PC-3 (cell line): ENCODE data around the gene SLC16A12. TPM values are rescaled to one million over a fixed set of nuclear protein-coding genes. Genes with fewer than 3 reads are reported as not detected.
A peak's percentile ranks its signal among the peaks of the same experiment; 100 is the strongest.

Source experiments
- ATAC-seq: fragments of 200-7000 bp; cut with Tn5 transposase; 2 replicates; pipeline ENCODE4 v1.9.1; 2020; ENCODE audit warnings: mild to moderate bottlenecking, moderate library complexity
- BruUV-seq: library from RNA; stranded (reverse); fragments of 400-500 nt; replicated peaks from 2 replicates; lab custom pipeline; 2021; lab: Mats Ljungman, UMichigan
- CTCF ChIA-PET: fragments of 300-600 bp; sonication (Branson Sonifier 250); formaldehyde crosslinking; loops from one replicate; lab custom pipeline; 2022; ENCODE audit warnings: antibody characterized with exemption; lab: Charles Lee
- POLR2A ChIA-PET: fragments of 300-600 bp; sonication (Branson Sonifier 250); formaldehyde crosslinking; loops from one replicate; lab custom pipeline; 2022; ENCODE audit warnings: antibody characterized with exemption; ENCODE audit not compliant: unreplicated experiment; lab: Charles Lee
- DNase-seq: peaks from one replicate; pipeline ENCODE4 v3.0.0-alpha.2; 2015
- H2AFZ ChIP-seq: fragments of 300-600 bp; sonication (generic); 2 replicates; pipeline ENCODE4 v1.6.0; 2016; ENCODE audit warnings: antibody characterized with exemption, low read length
- H3F3A ChIP-seq: fragments of 300-600 bp; sonication (generic); one replicate; pipeline ENCODE4 v1.6.0; 2017; ENCODE audit warnings: antibody characterized with exemption, low read length, control low read depth, mild to moderate bottlenecking; ENCODE audit not compliant: unreplicated experiment
- H3K27ac ChIP-seq: fragments of 300-600 bp; sonication (generic); 2 replicates; pipeline ENCODE4 v1.5.1; 2016; ENCODE audit warnings: mild to moderate bottlenecking, low read length
- H3K27me3 ChIP-seq: fragments of 300-600 bp; sonication (generic); 2 replicates; pipeline ENCODE4 v1.6.1; 2016; ENCODE audit warnings: low read length, mixed read lengths
- H3K36me3 ChIP-seq: fragments of 300-600 bp; sonication (generic); 2 replicates; pipeline ENCODE4 v1.6.1; 2016; ENCODE audit warnings: low read depth, mixed run types, low read length, mixed read lengths
- H3K4me1 ChIP-seq: fragments of 300-600 bp; sonication (generic); 2 replicates; pipeline ENCODE4 v1.5.1; 2016; ENCODE audit warnings: low read length; ENCODE audit not compliant: insufficient read depth
- H3K4me2 ChIP-seq: fragments of 300-600 bp; sonication (generic); 2 replicates; pipeline ENCODE4 v1.6.0; 2016; ENCODE audit warnings: low read length
- H3K4me3 ChIP-seq: fragments of 300-600 bp; sonication (generic); 2 replicates; pipeline ENCODE4 v1.5.1; 2016; ENCODE audit warnings: mild to moderate bottlenecking, low read length, mixed read lengths
- H3K79me2 ChIP-seq: fragments of 300-600 bp; sonication (generic); 2 replicates; pipeline ENCODE4 v1.6.1; 2017; ENCODE audit warnings: low read length, mixed read lengths
- H3K9ac ChIP-seq: fragments of 300-600 bp; sonication (generic); 2 replicates; pipeline ENCODE4 v1.6.0; 2016; ENCODE audit warnings: mild to moderate bottlenecking, low read length
- H3K9me2 ChIP-seq: fragments of 300-600 bp; sonication (generic); replicated peaks from 2 replicates; pipeline ENCODE4 v1.6.1; 2016; ENCODE audit warnings: mixed run types, low read length, mixed read lengths
- H3K9me3 ChIP-seq: fragments of 300-600 bp; sonication (generic); 2 replicates; pipeline ENCODE4 v1.6.1; 2016; ENCODE audit warnings: low read length, mixed read lengths
- H4K20me1 ChIP-seq: fragments of 300-600 bp; sonication (generic); 2 replicates; pipeline ENCODE4 v1.6.1; 2016; ENCODE audit warnings: low read length, mixed read lengths
- EZH2 ChIP-seq: fragments of 300-600 bp; sonication (generic); IDR thresholded peaks from one replicate; pipeline ENCODE4 v1.6.1; 2017; ENCODE audit warnings: antibody characterized with exemption, mild to moderate bottlenecking, low read length; ENCODE audit not compliant: unreplicated experiment
- EZH2phosphoT487 ChIP-seq: fragments of 300-600 bp; sonication (generic); IDR thresholded peaks from 2 replicates; pipeline ENCODE4 v1.6.1; 2018; ENCODE audit warnings: mild to moderate bottlenecking, antibody characterized with exemption, low read length, borderline replicate concordance
- intact Hi-C: fragments of 100-400 bp; cut with micrococcal nuclease; formaldehyde crosslinking; loops from 2 replicates; pipeline ENCODE4 v1.9.0; 2023
- total RNA-seq: library from RNA; depleted of rRNA; stranded (reverse); fragments of >200 nt; gene quantifications from 2 replicates; pipeline ENCODE4 v1.2.3, GENCODE V29; 2014
- TF ChIP-seq, protein P1 (sequence below): fragments of 300-600 bp; sonication (generic); conservative IDR thresholded peaks from 2 replicates; pipeline ENCODE4 v1.5.1; 2017; ENCODE audit warnings: antibody characterized with exemption, low read depth, mild to moderate bottlenecking, low read length

The SLC16A12 gene
- total RNA-seq, 1 experiment from 2014 or later: not detected

DNA sequence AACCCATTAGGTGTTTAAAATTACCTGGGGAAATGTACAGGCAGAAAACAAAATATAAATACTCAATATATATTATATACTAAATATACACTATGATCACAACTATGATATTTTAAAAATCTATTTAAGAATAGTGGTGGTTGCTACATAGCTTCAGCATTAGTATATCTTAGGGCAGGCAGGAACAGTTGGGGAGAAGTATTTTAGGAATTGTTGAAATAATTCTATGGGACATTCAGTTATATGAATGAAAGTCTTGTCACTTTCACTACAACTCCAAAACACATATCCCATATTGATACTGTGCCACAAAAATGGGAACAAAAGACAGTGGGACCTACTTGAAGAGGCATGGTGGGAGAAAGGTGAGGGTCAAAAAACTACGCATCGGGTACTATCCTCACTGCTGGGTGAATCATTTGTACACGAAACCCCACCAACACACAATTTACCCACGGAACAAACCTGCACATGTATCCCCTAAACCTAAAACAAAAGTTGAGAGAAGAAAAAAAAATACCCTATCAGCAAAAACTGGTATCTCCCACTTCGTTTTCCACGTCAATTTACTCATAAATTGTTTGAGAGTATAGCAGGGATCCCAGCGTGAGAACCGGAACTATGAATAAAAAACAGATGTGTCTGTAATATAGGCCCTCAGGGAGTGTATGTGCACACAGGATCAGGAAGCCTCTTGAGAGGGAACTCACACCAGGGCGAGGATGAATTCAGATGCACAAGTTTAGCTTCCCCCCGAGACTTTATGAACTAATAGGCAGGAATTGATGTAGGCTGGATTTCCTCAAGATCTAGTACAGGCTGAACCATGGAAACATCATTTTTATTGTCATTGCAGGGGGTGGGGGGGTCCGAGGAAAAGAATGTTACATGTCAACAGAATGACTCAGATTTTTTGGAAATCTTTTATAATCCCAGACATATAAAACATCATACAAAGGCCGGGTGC is 16.2 kb downstream of the SLC16A12 start:
- H3K9ac ChIP-seq: no peak overlapping the region
- H3F3A ChIP-seq: no peaks in the 10 kb centered on the region
- intact Hi-C loops: no loop called here
- ChIA-PET CTCF (no interaction called here), POLR2A (no interaction called here)
- no peaks in the 10 kb centered on the region for H3K27me3 ChIP-seq
- no peaks in the 10 kb centered on the region for H3K9me3 ChIP-seq
- H3K4me3 ChIP-seq: no peak overlapping the region
- ATAC-seq (no peak), DNase-seq (peak; percentile 22)
- H3K36me3 ChIP-seq: no peaks in the 10 kb centered on the region
- no peaks in the 10 kb centered on the region; the same call in 1 of the 2 replicates for H3K4me1 ChIP-seq
- no peaks in the 10 kb centered on the region for H3K9me2 ChIP-seq
- no peaks in the 10 kb centered on the region for H3K79me2 ChIP-seq
- TF ChIP-seq, protein P1, sequence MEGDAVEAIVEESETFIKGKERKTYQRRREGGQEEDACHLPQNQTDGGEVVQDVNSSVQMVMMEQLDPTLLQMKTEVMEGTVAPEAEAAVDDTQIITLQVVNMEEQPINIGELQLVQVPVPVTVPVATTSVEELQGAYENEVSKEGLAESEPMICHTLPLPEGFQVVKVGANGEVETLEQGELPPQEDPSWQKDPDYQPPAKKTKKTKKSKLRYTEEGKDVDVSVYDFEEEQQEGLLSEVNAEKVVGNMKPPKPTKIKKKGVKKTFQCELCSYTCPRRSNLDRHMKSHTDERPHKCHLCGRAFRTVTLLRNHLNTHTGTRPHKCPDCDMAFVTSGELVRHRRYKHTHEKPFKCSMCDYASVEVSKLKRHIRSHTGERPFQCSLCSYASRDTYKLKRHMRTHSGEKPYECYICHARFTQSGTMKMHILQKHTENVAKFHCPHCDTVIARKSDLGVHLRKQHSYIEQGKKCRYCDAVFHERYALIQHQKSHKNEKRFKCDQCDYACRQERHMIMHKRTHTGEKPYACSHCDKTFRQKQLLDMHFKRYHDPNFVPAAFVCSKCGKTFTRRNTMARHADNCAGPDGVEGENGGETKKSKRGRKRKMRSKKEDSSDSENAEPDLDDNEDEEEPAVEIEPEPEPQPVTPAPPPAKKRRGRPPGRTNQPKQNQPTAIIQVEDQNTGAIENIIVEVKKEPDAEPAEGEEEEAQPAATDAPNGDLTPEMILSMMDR: no peak
- TF ChIP-seq EZH2phosphoT487: no peak
- TF ChIP-seq EZH2: no peak
- BruUV-seq: no TSS peak
- no peak overlapping the region for H3K4me2 ChIP-seq
- H4K20me1 ChIP-seq: no peaks in the 10 kb centered on the region
- H3K27ac ChIP-seq: no peak overlapping the region
- H2AFZ ChIP-seq: no peak overlapping the region

DNA sequence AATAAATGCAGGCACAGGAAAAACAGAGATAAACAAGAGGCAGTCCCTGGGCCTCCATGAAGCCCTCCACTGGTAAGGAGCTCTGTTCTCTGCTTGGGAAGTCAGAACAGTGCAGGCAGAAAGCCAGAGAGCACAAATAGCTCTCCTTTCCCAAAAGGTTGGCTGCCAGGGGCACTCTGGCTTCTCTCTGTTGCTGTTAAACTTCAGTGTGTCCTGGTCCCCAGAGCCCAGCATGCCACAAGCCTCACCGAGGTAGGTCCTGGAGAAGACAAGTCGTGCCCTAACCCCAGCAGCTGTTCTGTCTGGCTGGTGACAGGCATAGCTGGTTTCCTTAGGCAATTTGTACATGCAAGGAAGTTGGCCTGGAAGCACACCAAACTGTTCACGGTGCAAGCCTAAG is 17.3 kb downstream of the SLC16A12 start:
- H3K27me3 ChIP-seq: no peaks in the 10 kb centered on the region
- H2AFZ ChIP-seq: no peak overlapping the region
- H3K79me2 ChIP-seq: no peaks in the 10 kb centered on the region
- H3K4me3 ChIP-seq: no peak overlapping the region
- H3K36me3 ChIP-seq: no peaks in the 10 kb centered on the region
- ATAC-seq (no peak), DNase-seq (no peak)
- H3K4me1 ChIP-seq: no peaks in the 10 kb centered on the region; the same call in 1 of the 2 replicates
- no peaks in the 10 kb centered on the region for H3K9me3 ChIP-seq
- TF ChIP-seq EZH2phosphoT487 (no peak), EZH2 (no peak)
- TF ChIP-seq, protein P1: no peak
- no peaks in the 10 kb centered on the region for H3K9me2 ChIP-seq
- CTCF ChIA-PET: no interaction called here
- no peaks in the 10 kb centered on the region for H3F3A ChIP-seq
- intact Hi-C loops: no loop called here
- H3K4me2 ChIP-seq: no peak overlapping the region
- H3K9ac ChIP-seq: no peak overlapping the region
- no peak overlapping the region for H3K27ac ChIP-seq
- H4K20me1 ChIP-seq: no peaks in the 10 kb centered on the region
- POLR2A ChIA-PET: no interaction called here
- BruUV-seq: no TSS peak
